ENCODE results near the gene MDGA2.

- TF ChIP-seq RAD21 (IDR thresholded peaks at IDR 0.05; ENCODE audit: low read length) (no peak), CTCF (conservative IDR thresholded peaks at IDR 0.05; ENCODE audit: low read depth, low read length) (no peak), ELK1 (IDR thresholded peaks at IDR 0.05; ENCODE audit: borderline replicate concordance, low read depth, low read length) (no peak), RFX5 (IDR thresholded peaks at IDR 0.05; ENCODE audit: low read depth, low read length) (no peak), MXI1 (IDR thresholded peaks at IDR 0.05; ENCODE audit: borderline replicate concordance, low read depth, low read length) (no peak), POLR2A (IDR thresholded peaks at IDR 0.05; ENCODE audit: low read depth, low read length) (no peak), CEBPB (IDR thresholded peaks at IDR 0.05; ENCODE audit: low read depth, low read length) (no peak), MAFK (IDR thresholded peaks at IDR 0.05; ENCODE audit: low read depth, low read length) (no peak), RCOR1 (IDR thresholded peaks at IDR 0.05; ENCODE audit: insufficient replicate concordance, low read length) (no peak), SMC3 (IDR thresholded peaks at IDR 0.05; ENCODE audit: low read depth, low read length) (no peak), MAZ (IDR thresholded peaks at IDR 0.05; ENCODE audit: borderline replicate concordance, low read depth, low read length) (no peak), BHLHE40 (IDR thresholded peaks at IDR 0.05; ENCODE audit: low read depth, low read length) (no peak)
These were observed 474.7 kb downstream of the MDGA2 start for GRCh38 chr14:47200740-47201139.

Data from IMR-90 (cell line).